Measurements from ENCODE around the gene RNF38.
"Not testable (repeated sequence)": the region's sequence is repeated elsewhere in the genome, so short reads cannot be mapped to it uniquely, and the experiment has no call there.

The RNF38 gene

DNA sequence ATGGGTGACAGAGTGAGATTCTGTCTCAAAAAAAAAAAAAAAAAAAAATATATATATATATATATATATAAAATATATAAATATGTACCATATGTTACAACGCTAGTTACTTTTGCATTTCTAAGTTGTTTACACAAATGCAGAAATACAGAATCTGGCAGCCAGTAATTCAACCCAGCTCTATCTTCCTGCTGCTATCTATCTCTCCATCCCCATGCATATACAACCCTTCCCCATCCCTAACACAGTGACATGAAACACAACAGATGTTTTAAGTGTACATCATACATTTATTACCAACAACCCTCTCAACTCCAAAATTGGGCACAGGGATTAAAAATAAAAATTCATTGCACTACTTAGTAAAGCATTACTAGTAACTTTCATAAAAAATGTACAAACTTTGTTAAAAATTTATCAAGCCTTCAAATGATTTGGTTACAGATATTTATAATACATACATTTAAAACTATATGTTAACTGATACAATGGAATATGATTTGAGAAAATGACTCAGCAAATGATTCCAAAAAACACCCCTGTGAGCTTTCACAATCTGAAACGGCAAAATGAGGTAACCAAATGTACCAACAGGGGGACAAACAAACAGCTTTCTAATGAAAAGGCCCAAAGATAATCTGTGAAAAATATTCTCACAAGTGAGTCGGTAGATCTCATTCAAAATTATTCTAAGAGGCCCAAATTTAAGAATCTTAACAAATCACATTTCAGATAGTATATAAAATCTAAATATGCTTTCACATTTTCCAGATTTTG is 63.8 kb downstream of the RNF38 start:
- DNase-seq (ENCODE audit: low read depth in 2 of 2): no peak

DNA sequence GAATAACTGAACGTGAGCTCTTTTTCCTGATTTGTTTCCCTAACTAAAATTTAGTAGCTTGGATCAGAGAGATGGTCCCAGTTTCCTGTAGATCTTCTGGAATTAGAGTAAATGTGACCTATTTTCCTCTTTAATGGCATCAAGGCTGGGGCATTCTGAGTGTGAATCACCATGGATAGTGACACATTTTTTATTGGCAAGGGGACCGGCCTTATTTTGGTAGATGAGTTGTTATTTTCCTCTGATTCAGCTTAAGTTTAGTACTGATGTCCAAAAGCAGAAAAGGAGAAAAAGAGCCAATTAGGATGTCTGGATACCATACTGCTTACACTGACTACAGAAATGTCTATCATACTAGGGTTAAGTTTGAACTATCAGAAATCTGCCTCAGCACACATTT is 68.1 kb downstream of the RNF38 start:
- no peak for DNase-seq (ENCODE audit: low read depth in 2 of 2)

DNA sequence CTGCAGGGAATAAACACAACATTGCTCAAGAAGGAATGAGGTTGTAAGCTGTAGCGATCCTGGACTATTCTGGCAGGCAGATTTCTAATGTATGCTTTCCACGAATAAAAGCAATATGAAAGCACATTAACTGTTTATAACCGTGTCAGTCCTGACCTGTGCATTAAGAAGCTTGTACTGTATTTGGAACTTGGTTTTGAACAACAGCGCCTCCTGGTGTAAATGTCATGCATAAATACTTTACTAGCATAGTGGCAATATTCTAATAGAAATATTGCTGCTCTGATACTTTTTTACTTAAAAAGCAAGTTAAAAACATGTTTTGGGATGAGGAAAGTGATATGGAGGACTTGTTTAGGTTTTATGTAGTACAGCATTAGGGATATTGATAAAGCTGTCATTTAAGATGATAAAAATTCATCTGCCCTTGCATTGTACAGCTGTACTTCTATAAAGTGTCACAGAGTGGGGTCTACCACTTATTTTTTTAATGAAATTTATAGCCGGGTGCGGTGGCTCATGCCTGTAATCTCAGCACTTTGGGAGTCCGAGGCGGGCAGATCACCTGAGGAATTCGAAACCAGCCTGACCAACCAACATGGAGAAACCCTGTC is 71.2 kb downstream of the RNF38 start:
- peak; percentile 30 to 41 for DNase-seq (ENCODE audit: low read depth in 2 of 2)

DNA sequence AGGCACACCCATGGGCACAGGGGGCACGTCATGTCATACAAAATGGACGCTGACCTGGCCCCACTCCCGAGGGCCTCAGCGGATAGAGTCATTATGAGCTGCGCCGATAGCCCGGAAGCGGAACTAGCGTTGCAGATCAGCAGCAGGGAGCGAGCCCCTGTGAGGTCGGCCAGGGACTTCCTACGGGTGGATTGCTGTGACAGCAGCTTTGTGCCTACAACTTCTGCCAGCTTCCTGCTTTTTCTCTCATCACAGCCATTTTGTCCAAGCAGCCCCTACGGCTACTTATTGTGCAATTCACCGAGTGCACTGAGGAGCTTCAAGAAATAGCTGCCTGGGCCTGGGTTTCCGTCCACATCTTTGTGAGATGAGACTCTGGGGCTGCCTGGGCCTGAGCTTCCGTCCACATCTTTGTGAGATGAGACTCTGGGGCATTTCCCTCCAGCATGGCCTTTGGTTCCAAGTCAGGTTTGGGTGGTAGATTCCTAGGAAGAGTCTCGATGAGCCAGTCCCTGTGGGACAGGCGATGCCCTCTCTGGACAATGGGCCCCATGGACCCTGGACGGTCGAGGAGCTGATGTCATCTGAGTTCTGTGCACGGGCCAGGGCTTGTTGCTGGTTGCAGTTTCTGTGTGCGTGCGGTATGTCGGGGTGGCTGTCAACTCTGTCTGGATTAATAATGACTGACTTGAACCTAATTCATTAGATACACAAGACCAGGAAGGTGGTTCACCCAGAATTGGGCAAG is 74.8 kb downstream of the RNF38 start:
- DNase-seq (ENCODE audit: low read depth in 2 of 2): no peak

DNA sequence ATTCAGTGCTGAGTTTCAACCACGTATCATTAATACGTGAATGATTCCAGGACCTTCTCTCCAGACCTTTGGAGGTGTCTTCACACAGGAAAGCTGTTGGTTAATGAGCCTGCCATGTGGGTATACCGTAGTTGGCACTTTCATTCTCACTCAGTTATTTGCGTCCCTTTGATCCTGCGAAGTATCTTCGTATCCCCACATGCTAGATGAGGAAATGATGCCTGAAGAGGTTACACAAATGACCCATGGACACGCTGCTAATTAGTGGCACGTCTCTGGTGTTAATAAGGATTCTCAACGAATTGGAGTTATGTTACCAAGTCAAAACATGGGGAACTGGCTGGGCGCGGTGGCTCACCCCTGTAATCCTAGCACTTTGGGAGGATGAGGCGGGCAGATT is 76.1 kb downstream of the RNF38 start:
- no peak for DNase-seq (ENCODE audit: low read depth in 2 of 2)

DNA sequence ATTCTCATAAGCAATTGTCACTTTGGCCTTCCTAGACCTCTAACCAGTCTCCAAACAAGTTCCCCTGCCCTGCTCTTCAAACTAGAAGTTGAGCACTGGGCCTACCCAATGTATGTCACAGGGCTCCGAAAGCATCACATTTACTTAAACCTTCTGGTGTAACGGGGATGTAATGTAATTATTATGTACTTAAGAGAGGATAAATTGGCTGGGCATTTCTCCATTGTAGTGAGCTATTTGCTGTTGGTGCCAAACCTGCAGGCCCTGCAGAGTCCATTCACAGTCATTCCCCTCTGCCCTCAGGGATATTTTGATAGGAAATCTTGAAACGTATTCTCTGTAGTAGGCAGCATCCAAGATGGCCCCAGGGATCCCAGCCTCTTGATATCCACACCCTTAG is 77.6 kb downstream of the RNF38 start:
- no peak for DNase-seq (ENCODE audit: low read depth in 2 of 2)

DNA sequence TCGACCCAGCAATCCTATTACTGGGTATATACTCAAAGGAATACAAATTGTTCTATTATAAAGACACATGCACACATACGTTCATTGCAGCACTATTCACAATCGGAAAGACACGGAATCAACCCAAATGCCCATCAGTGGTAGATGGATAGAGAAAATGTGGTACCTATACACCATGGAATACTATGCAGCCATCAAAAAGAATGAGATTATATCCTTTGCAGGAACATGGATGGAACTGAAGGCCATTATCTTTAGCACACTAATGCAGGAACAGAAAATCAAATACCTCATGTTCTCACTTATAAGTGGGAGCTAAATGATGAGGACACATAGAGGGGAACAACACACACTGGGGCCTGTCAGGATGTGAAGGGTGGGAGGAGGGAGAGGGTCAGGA is 78.2 kb downstream of the RNF38 start:
- not testable (repeated sequence) for DNase-seq (ENCODE audit: low read depth in 2 of 2)

DNA sequence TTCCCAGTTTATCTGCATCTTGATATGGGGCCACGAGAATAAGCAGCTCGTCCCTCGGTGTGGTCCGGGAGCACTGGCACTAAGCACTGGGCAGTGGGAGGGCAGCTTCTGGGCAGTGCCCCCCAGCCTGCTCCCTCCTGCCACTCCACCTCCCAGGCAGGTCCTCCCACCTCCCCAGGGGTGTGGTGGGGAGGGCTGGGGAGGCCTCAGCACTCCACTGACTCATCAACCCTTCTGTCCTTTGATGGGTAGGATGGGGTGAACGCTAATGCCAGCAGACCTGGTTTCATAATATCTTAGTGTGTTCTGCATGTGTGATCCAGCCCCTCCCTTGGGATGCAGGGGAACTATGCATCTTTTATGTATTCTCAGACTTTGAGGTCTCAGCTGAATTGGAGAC is 79.6 kb downstream of the RNF38 start:
- no peak for DNase-seq (ENCODE audit: low read depth in 2 of 2)

DNA sequence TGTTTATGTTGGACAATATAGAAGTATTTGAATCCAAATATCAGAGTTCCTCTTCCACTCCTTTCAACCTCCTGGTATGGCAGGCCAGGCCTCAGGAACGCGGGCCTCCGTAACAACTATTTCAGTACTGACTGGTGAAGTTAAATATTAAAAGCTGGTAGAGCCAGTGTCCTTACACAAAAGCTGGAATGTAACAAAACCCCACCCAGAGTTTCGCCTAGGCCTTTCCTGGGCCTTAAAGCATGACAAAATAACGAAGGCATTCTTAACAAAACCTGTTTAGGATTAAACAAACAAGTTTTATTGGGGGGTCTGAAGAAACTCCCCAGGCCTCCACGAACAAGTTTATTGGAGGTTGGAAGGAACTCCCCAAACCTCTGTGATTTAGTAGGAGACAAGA is 80.3 kb downstream of the RNF38 start:
- DNase-seq (ENCODE audit: low read depth in 2 of 2): no peak

DNA sequence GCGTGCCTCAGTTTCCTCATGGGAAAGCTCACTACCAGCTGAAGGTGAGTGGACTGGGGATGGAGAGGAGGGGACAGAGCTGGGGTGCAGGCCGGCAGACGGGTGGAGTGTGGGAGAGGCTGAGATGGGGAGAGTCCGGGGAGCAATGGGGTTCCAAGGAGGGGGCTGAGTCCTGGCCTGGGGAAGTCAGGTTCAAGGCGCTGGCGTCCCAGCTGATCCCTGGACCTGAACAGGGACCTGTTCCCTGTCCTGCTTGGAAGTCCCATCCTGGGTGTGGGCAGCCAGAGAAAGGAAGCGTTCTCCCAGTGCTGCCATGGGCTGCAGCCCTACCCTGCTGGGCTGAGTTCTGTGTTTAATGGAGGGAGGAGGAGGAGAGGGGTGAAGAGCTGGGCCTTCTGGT is 80.9 kb downstream of the RNF38 start:
- DNase-seq (ENCODE audit: low read depth in 2 of 2): no peak

DNA sequence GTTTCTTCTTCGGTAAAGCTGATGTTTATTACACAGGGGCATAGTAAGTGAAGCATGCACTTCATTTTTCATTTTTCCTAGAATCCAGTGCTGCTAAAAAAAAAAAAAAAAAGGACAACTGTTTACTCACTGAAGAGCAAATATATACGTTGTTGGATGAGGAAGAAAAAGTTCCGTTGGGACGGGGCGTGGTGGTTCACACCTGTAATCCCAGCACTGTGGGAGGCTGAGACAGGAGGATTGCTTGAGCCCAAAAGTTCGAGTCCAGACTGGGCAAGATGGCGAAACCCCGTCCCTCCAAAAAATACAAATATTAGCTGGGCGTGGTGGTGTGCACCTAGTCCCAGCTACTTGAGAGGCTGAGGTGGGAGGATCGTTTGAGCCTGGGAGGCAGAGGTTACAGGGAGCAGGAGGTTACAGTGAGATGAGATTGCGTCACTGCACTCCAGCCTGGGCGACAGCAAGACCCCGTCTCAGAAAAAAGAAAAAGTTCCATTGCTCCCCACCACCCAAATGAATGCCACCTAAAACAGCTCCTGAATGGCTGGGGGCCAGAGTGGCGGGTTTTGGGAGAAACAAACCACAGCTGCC is 81.8 kb downstream of the RNF38 start:
- DNase-seq (ENCODE audit: low read depth in 2 of 2): no peak

DNA sequence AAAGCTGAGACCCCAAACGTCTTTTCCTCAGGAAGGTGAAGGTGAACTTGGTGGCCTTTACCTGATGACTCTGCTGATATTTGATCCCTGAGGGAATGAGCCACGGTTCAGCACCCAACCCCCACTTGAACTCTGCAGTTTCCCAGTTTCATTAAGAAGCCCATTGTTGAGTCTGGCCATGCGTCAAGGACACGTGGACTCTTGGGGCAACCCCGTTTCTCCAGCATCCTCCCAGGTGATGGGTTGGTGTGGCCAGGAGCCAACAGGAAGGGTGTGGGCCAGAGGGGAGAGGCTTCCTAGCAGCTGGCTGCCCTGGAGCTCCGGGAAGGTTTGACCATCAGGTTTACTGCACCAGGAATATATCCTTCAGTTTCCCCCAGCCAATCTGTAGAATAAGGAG is 82.3 kb downstream of the RNF38 start:
- DNase-seq (ENCODE audit: low read depth in 2 of 2): no peak

DNA sequence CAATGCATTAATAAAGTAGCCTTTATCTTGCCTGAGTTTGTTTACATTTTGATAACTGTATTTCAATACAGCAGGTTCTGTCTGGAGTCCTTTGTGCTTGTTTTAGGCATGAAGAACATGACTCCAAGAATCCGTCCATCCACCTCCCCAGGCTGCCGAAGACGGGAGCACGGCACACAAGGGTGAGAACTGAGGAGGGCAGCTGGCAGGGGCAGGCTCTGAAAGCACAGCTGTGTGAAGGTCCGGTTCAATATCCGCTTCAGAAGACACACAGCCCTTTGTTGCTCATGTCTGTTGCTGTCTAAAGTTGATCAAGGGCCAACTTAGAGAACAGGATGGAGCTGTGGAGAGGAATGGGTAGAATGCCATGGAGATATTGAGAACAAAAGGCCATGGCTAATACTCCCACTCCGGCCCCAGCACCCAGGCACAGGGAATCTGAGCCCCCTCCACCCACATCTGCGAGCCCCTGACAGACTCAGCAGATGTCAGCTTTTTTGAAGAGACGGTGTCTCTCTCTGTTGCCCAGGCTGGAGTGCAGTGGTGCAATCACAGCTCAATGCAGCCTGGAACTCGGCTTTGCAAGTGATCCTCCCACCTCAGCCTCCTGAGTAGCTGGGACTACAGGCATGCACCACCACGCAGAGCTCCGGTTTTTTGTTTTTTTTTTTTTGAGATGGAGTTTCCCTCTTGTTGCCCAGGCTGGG is 83.3 kb downstream of the RNF38 start:
- DNase-seq (ENCODE audit: low read depth in 2 of 2): no peak

DNA sequence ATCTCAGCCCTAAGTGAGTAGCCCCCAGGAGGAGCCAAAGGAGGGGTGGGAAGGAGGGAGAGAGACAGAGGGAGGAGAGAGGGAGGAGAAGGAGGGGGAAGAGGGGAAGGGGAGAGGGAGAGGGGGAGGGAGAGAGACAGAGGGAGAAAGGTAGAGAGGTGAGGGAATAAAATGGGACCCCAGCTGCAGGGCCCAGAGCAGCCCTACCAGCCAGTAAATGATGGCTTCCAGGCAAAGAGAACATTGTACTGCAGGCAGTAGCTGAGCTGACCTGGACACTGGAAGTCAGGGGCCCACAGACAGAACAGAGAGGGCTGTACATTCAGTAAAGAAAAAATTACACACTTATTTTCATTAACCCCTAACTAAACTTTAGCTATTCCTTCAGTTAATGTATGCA is 84.0 kb downstream of the RNF38 start:
- no peak for DNase-seq (ENCODE audit: low read depth in 2 of 2)

DNA sequence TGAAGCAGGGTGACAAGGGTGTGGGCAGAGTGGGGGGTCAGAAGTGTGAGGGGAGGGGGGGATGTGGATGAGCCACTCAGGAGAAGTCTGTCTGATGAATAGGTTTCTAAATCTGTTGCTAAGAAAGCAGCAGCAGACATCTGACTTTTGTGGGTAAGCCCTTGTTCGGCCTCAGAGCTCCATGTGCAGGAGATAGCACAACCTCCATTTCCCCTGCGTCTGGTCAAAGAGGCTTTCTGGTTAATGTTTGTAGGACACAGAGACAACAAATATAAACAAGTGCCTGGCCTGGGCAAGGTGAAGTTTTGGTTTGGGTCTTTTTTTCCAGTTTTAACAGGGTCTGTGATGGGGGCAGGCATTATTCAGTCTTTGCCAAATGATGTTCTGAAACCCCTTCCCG is 84.8 kb downstream of the RNF38 start:
- DNase-seq (ENCODE audit: low read depth in 2 of 2): no peak

DNA sequence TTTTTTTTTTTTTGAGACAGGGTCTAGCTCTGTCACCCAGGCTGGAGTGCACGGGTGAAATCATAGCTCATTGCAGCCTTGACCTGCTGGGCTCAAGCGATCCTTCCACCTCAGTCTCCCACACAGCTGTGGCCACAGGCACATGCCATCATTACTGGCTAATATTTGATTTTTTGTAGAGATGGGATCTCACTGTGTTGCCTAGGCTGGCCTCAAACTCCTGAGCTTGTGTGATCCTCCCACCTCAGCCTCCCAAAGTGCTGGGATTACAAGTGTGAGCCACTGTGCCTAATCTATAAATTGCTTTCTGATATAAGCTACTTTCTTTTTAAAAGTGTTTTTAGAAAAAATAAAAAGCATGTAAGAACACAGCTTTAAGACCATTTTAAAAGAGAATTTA is 85.3 kb downstream of the RNF38 start:
- no peak for DNase-seq (ENCODE audit: low read depth in 2 of 2)

DNA sequence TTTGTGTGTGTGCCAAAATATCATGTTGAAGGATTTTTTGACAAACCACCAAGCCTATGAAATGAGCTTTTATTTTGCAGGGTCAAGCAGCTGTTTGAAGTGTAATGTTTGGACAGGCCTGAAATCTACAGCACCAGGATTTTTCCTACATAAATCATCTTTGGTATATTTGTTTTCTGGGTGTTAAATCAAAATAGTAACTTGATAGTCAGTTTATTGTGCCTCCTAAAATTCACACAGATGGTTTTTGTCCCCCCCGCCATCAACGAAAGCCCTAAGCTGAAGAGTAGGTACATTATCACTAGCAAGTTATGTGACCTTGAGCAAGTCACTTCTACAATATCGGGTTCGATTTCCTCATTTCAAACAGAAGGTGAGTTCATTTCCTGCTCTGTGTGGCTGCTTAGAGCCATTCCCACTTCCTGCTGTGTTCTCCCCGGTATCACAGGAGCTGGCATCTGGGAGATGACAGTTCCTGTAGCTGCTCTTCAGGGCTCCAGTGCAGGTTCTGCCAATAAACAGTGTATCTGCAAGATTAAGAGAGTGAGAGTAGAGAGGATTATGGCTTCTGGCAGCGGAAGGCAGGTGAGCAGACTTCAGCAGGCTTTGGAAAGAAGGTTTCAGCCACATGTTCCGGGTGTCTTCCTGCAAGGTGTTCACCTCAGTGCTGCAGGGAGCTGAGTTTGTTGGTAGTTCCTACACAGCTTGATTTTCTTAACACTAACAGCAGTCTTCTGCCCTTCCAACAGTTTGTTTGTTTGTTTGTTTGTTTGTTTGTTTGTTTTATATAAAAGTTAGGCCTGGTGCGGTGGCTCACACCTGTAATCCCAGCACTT is 93.4 kb downstream of the RNF38 start:
- DNase-seq (ENCODE audit: low read depth in 2 of 2): no peak

DNA sequence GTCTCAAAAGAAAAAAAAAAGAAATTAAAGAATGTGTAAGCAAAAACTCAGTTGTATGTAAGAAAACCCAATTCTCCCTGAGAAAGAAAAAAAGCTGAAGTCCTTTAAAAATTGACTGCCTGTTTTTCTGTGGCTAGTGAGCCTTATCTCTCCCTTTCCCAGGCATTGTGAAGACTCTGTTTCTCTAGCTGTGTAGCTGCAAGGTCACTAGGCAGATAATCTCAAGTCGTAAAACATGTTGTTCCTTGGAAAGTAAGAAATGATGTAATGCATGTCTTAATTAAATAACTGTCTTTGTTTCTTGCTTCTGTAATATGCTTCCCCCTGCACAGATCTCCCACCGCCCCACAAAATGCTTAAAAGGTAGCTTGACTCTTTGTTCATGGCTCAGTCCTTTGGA is 95.7 kb downstream of the RNF38 start:
- not testable (repeated sequence) for DNase-seq (ENCODE audit: low read depth in 2 of 2)

DNA sequence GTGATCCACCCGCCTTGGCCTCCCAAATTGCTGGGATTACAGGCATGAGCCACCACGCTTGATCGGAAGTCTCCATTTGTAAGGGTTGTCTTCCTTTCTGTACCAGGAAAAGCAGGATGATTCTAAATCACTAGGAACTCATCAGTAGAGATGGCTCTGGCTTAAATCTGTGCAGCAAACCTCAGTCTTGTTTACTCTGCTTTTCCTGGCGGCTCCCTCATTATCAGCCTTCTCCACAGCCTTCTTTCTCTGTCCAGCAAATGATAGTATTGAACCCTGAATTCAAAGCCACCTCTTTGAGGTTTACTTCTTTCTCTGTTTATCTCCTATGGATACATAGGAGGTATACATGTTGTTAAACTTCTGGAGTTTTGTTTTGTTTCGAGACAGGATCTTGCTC is 98.8 kb downstream of the RNF38 start:
- DNase-seq (ENCODE audit: low read depth in 2 of 2): no peak

DNA sequence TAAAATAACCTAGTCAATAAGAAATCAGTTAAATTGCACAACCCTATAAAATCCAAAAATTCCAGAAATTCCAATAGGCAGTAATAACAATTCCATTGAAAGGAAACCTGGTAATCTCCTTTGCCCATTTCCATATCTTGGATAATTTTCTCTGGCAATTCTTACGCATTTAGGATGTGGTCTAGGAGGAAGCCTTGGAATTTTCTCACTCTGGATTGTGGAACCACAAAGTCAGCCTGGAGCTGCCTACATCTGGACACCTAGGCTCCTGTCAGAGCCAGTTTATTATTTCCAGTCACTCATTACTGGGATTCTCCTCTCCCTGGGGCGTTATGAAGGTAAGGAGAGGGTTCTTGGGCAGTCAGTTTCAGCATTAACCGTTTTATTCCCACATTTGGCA is 101.5 kb downstream of the RNF38 start:
- peak; percentile 69 to 73 for DNase-seq (ENCODE audit: low read depth in 2 of 2)

DNA sequence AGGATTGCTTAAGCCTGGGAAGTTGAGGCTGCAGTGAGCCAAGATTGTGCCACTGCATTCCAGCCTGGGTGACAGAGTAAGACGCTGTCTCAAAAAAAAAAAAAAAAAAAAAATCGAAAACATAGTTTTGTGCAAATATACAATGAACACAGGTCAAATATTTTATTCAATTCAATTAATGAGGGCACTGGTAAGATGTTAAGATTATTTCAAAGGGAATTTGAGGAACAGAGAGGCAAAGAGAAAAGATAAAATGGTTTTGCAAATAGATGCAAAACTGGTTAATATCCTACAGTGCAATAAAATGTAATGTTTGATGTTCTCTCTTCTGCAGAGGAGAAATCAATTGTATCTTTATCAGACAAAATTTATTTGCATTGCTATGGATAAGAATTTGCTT is 102.3 kb downstream of the RNF38 start:
- DNase-seq (ENCODE audit: low read depth in 2 of 2): no peak
